NCI-H2029 treated with DMSO at 0.1 percent for 48 hours (cell line): ENCODE measurements around the gene C1QTNF5.

Source experiments
- DNase-seq: peaks from one replicate; lab custom pipeline; 2025; lab: John Stamatoyannopoulos, UW

Gene C1QTNF5

GRCh38 chr11:119290894-119291497, 49.7 kb downstream of the C1QTNF5 start:
- no peak for DNase-seq
